ENCODE results near the gene GRN.
"Not testable (repeated sequence)": the region's sequence is repeated elsewhere in the genome, so short reads cannot be mapped to it uniquely, and the experiment has no call there.

GRN gene

GRCh38 chr17:44384823-44385286, 39.8 kb downstream of the GRN start:
- DNase-seq, result no peak

- peak; percentile 88 for DNase-seq
Observed at GRCh38 chr17:44385287-44386181, 40.4 kb downstream of the GRN start.

- no peak for DNase-seq
Observed at GRCh38 chr17:44386182-44386525, 41.1 kb downstream of the GRN start.

GRCh38 chr17:44387804-44388203, 42.7 kb downstream of the GRN start:
- DNase-seq, result no peak

- DNase-seq, result no peak
Observed at GRCh38 chr17:44389281-44389680, 44.2 kb downstream of the GRN start, which contains the start of gene ITGA2B. Gene ITGA2B, minus strand, starts transcription at chr17:44389649. Its CDS starts 176 bp downstream, at chr17:44389473.

GRCh38 chr17:44389723-44390202, 44.7 kb downstream of the GRN start:
- no peak for DNase-seq

- DNase-seq, result no peak
Observed at GRCh38 chr17:44390250-44390870, 45.3 kb downstream of the GRN start.

GRCh38 chr17:44394112-44394511, 49.0 kb downstream of the GRN start:
- DNase-seq, result not testable (repeated sequence)

- no peak for DNase-seq
Observed at GRCh38 chr17:44394833-44395232, 49.7 kb downstream of the GRN start.

GRCh38 chr17:44396946-44397345, 51.8 kb downstream of the GRN start:
- no peak for DNase-seq

GRCh38 chr17:44397479-44398440, 52.7 kb downstream of the GRN start:
- DNase-seq, result no peak

GRCh38 chr17:44398692-44399691, 53.9 kb downstream of the GRN start:
- DNase-seq, result no peak

GRCh38 chr17:44400226-44400847, 55.2 kb downstream of the GRN start:
- peak; percentile 15 for DNase-seq

Measured in activated CD4-positive, alpha-beta T cell treated with anti-CD3 and anti-CD28 coated beads, Interleukin-10, Interleukin-2, amounts not matched to agents 100 ng/mL and 50 ng/mL, durations not matched to agents 16 hours and 8 hours (primary cell).